Motor neuron (in vitro differentiated cells): ENCODE results near the gene PMEPA1. TPM values are rescaled to one million over a fixed set of nuclear protein-coding genes. Genes with fewer than 3 reads are reported as not detected.

Experiments
- ATAC-seq, 8 experiments: fragments of 200-7000 bp; cut with Tn5 transposase; replicated peaks in 6 of 8; 2 replicates each; pipeline ENCODE4 v1.8.0; 2021; ENCODE audit warnings: mild to moderate bottlenecking in 8 of 8, moderate library complexity in 8 of 8
- H3K27ac ChIP-seq, 2 donors: fragments of 250-450 bp; sonication (Bioruptor Pico); 2 replicates each; pipeline ENCODE4 v1.9.0; 2021; ENCODE audit warnings: antibody characterized with exemption in 2 of 2, mild to moderate bottlenecking in 2 of 2, moderate library complexity in 1 of 2
- H3K4me1 ChIP-seq, 2 donors: fragments of 250-450 bp; sonication (Bioruptor Pico); replicated peaks in 1 of 2; 2 replicates each; pipeline ENCODE4 v1.6.1; 2021; ENCODE audit warnings: antibody characterized with exemption in 2 of 2, mild to moderate bottlenecking in 2 of 2, moderate library complexity in 1 of 2
- H3K4me3 ChIP-seq, 5 donors: fragments of 250-450 bp; sonication (Bioruptor Pico); 2 replicates each; pipeline ENCODE4 v1.9.0; 2021; ENCODE audit warnings: antibody characterized with exemption in 5 of 5, mild to moderate bottlenecking in 5 of 5, moderate library complexity in 4 of 5
- WGBS, 10 experiments: fragments of 450-650 bp; shearing (Covaris generic); methylation state at CpG; one replicate each; pipeline ENCODE4 v1.0.0; 2022; 5-methylcytosine and 5-hydroxymethylcytosine counted together
- in situ Hi-C, 9 experiments: fragments of 400-800 bp; cut with MboI; loops; one replicate each; pipeline ENCODE4 v1.15.0; 2021; ENCODE audit warnings: low sequenced_read_pairs in 9 of 9, low pct_unique_long_range_greater_than_20kb in 2 of 9; ENCODE audit not compliant: unreplicated experiment in 9 of 9
- total RNA-seq, 8 experiments: library from RNA; unstranded; fragments of 300-600 nt; gene quantifications; 2 replicates each; pipeline versions ENCODE4 v1.2.3 to v1.2.4, GENCODE V29; 2022

PMEPA1 gene
- total RNA-seq, 8 experiments from 2014 or later: 0.61 to 26.2 (median 2.8) TPM

DNA sequence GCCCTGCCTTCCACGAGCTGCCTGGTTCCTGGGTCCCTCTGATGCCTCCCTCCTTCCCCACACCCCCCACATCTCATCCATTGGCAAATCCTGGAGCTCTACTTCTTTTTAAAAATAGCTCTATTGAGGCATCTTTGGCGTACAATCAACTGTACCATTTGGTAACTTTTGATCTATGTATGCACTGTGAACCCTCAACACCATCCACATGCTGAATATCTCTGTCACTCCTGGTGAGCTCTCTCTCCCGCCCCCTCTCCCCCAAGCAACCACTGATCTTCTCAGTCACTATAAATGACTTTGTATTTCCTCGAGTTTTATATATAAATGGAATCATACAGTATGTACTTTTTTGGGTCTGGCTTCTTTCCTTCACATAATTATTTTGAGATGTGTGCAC is 22.4 kb upstream of the PMEPA1 start:
- Histone ChIP-seq H3K27ac (no peak overlapping the region), H3K4me3 (no peak overlapping the region), H3K4me1 (peaks cover 0 to 2% of the 10 kb centered on the region in 2 donors)
- in situ Hi-C loops: no loop called here
- WGBS, 10 experiments: 0 to 80% (median 50%) methylated on average over 1 to 4 of the region's 4 CpGs; no CpG with 5 or more reads in 5 of the 10 experiments
- ATAC-seq: no peak

DNA sequence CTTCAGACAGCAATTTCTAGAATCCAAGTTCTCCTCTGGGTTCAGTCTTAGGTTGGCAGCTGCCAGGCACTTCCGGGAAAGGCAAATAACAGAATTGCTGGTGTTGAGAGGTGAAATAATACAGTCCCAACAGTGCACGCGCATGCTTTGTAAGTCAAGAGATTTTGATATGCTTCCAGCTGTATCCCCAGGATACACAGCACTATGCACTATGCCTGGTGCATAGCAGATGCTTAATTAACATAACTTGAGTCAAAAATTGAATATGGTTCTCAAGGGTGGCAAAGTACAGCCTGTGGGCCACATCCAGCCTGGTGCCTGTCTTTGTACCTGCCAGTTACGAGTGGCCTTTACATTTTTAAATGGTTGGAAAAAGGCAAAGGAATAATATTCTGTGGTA is 18.9 kb upstream of the PMEPA1 start:
- in situ Hi-C loops: no loop called here
- ATAC-seq: peak in 4 of 8 experiments; percentile 45 to 94 (median 84)
- Histone ChIP-seq H3K27ac (no peak overlapping the region), H3K4me1 (peaks cover 0 to 3% of the 10 kb centered on the region in 2 donors), H3K4me3 (no peak overlapping the region)
- 0 to 83% (median 60%) methylated on average over 1 to 4 of the region's 4 CpGs; no CpG with 5 or more reads in 3 of the 10 experiments for WGBS, 10 experiments

GRCh38 chr20:57727863-57728262 is 18.0 kb upstream of the PMEPA1 start:
- H3K27ac ChIP-seq: no peak overlapping the region
- WGBS, 10 experiments: 53 to 83% (median 71%) methylated on average over 1 to 3 of the region's 3 CpGs; no CpG with 5 or more reads in 2 of the 10 experiments
- in situ Hi-C loops: no loop called here
- ATAC-seq: no peak
- H3K4me3 ChIP-seq: no peak overlapping the region
- peaks cover 0 to 3% of the 10 kb centered on the region in 2 donors for H3K4me1 ChIP-seq

DNA sequence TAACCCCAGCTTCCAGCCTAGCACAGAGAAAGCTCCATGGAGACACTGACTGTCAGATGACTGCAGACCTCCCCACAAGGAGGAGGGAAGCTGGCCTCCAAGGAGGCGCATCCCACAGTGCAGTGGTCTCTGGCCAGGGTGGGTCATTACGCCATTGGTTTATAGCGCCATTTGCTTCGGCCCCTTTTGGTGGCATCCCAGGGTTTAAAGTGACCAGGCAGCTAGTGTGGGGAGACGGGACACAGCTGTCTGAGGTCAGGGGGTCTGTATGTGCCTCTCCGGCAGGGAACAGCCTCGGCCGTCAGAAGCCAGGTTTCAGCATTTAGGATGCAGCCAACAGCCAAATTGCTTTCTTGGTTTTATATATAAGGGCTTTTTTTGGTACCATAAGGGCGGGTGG is 15.8 kb upstream of the PMEPA1 start:
- Histone ChIP-seq H3K4me3 (no peak overlapping the region), H3K27ac (no peak overlapping the region), H3K4me1 (peaks cover 0 to 3% of the 10 kb centered on the region in 2 donors)
- peak in 1 of 8 experiments; percentile 65 for ATAC-seq
- in situ Hi-C loops: no loop called here
- WGBS, 10 experiments: 52 to 100% (median 85%) methylated on average over 1 to 8 of the region's 9 CpGs; no CpG with 5 or more reads in 2 of the 10 experiments

DNA sequence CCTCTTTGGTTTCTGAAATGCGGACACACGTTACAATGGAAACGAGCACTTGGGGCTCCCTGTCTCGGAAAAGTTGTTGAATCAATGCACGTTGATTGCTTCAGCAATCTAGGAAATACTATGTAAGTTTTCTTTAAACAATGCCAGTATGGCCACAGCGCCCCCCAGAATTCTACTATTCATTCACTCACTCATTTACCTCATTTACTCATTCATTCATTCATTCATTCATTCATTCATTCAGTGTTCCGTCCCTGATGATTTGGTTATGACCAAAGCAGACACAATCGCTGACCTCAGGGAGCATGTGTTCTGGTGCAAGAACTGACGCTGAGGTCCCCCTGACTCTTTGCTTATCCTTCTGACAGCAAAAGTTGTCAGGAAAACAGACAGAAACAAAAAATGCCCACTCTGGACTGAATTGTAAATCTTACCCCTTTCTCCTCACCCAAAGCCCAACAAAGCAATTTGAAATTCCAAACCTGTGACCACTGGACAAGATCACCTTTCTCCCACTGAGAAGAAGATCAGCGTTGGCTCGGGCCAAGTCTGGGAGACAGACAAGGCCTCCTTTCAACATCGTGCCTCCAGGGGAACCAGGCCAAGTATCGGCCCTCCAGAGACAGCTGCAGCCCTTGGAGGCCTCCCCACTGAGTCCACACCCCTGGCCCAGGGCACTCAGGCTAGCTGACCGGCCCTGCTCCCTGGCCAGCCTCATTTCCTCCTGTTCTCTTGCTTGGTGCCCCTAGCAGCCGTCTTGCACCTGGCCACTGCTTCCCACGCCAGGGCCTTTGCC is 15.0 kb upstream of the PMEPA1 start:
- WGBS, 10 experiments: 66 to 88% (median 76%) methylated on average over 3 to 14 of the region's 16 CpGs; no CpG with 5 or more reads in 1 of the 10 experiments
- Histone ChIP-seq H3K4me1 (peaks cover 0 to 3% of the 10 kb centered on the region in 2 donors), H3K4me3 (no peak overlapping the region), H3K27ac (no peak overlapping the region)
- in situ Hi-C loops: no loop called here
- no peak for ATAC-seq

DNA sequence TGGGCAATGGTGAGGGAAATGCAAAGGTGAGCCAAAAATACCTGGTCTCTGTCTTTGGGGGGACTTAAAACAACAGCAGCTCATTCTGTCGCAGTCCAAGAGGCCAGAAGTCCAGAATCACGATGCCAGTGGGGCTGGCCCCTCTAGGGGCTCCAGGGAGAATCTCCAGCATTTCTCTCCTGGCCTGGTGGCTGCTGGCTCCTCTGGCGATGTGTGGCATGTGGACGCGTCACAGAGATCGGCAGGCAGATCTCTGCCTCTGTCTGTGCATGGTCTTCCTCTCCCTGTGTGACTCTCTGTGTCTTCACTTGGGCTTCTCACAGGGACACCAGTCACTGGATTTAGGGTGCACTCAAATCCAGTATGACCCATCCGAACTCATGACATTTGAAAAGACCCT is 14.0 kb upstream of the PMEPA1 start:
- 20 to 100% (median 76%) methylated on average over 1 to 4 of the region's 7 CpGs; no CpG with 5 or more reads in 4 of the 10 experiments for WGBS, 10 experiments
- no peak overlapping the region for H3K27ac ChIP-seq

DNA sequence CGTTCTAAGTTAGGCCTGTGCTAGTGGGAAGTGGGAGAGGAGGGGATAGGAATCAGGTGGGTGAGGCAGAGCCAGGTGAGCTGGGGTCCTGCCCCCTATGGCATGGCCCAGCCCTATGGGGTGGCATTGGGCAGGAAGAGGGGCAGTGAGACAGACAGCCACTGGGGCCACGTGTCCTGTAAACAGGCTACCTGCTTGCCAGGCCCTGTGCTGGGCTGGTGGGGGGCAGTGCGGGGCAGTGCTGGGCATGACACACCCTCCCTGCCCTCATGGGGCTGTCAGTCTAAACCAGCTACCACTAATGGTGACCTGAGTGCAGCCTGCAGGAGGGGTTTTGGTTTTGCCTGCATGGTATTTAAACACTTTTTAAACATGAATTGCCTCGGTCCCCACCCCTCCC is 10.1 kb upstream of the PMEPA1 start:
- in situ Hi-C loops: no loop called here
- H3K4me1 ChIP-seq: no peaks in the 10 kb centered on the region
- H3K27ac ChIP-seq: no peak overlapping the region
- no peak for ATAC-seq
- WGBS, 10 experiments: 20 to 60% (median 49%) methylated on average over 1 of the region's 4 CpGs; no CpG with 5 or more reads in 4 of the 10 experiments
- H3K4me3 ChIP-seq: no peak overlapping the region

More for the DNA sequence above, 14.0 kb upstream of the PMEPA1 start:
- in situ Hi-C loops: no loop called here
- Histone ChIP-seq H3K4me3 (no peak overlapping the region), H3K4me1 (peaks cover 0 to 3% of the 10 kb centered on the region in 2 donors)
- no peak for ATAC-seq

DNA sequence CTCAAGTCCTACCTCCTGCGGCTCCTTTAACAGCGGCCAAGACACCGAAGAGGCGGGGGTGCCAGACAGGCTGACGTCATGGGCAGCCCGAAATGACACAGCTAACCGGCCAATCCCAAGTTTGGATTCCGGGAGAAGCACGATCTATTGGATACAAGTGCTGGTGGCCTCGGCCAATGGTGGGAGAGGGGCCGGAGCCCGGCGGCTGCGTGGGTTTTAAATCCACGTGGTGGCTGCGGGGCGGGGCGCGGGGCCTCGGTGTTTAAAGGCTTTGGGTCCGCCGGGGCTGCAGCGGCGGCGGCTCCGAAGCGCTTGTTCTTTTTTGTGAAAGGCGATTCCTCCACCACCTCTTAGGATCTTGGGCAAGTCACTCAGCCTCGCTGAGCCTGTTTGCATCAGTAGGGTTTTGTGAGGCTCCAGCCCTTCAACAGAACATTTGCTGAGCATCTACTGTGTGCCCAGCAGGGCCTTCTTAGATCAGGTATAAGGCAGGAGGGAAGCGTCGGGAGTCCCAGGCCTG is 8.7 kb upstream of the PMEPA1 start:
- H3K27ac ChIP-seq: no peak overlapping the region
- peak overlapping the region in 4 of 5 donors; percentile 28 to 36 (median 32) for H3K4me3 ChIP-seq
- 0 to 3% (median 0%) methylated on average over 1 to 13 of the region's 31 CpGs; no CpG with 5 or more reads in 4 of the 10 experiments for WGBS, 10 experiments
- peak; percentile 99 to 100 (median 99) for ATAC-seq
- H3K4me1 ChIP-seq: no peaks in the 10 kb centered on the region
- in situ Hi-C loops: no loop called here

- no peak overlapping the region for H3K27ac ChIP-seq
- in situ Hi-C loops: no loop called here
- peak in 3 of 8 experiments; percentile 4 to 9 (median 6) for ATAC-seq
- no peak overlapping the region for H3K4me3 ChIP-seq
- WGBS, 10 experiments: 1 to 83% (median 71%) methylated on average over 1 to 11 of the region's 11 CpGs
- H3K4me1 ChIP-seq: peaks cover 0 to 4% of the 10 kb centered on the region in 2 donors
Observed at GRCh38 chr20:57717797-57718196, 8.0 kb upstream of the PMEPA1 start.

- in situ Hi-C loops: no loop called here
- Histone ChIP-seq H3K4me3 (no peak overlapping the region), H3K27ac (no peak overlapping the region), H3K4me1 (peaks cover 0 to 12% of the 10 kb centered on the region in 2 donors)
- no peak for ATAC-seq
- WGBS, 10 experiments: 56 to 90% (median 60%) methylated on average over 1 to 3 of the region's 3 CpGs; no CpG with 5 or more reads in 3 of the 10 experiments
Observed at GRCh38 chr20:57716901-57717300, 7.1 kb upstream of the PMEPA1 start.

- Histone ChIP-seq H3K4me3 (no peak overlapping the region), H3K27ac (no peak overlapping the region), H3K4me1 (peaks cover under 1 to 19% of the 10 kb centered on the region in 2 donors)
- ATAC-seq: no peak
- 0 to 83% (median 52%) methylated on average over 1 to 3 of the region's 3 CpGs for WGBS, 10 experiments
- in situ Hi-C loops: no loop called here
Observed at GRCh38 chr20:57716202-57716601, 6.4 kb upstream of the PMEPA1 start.

- H3K4me3 ChIP-seq: no peak overlapping the region
- in situ Hi-C loops: no loop called here
- H3K4me1 ChIP-seq: peaks cover 6 to 24% of the 10 kb centered on the region in 2 donors
- no peak overlapping the region for H3K27ac ChIP-seq
- 50 to 100% (median 64%) methylated on average over 2 to 7 of the region's 15 CpGs; no CpG with 5 or more reads in 2 of the 10 experiments for WGBS, 10 experiments
- ATAC-seq: no peak
Observed at GRCh38 chr20:57715268-57715904, 5.6 kb upstream of the PMEPA1 start.
